A204.1 (cell line): ENCODE measurements around the gene CSRP1.
"Not testable (repeated sequence)": the region's sequence is repeated elsewhere in the genome, so short reads cannot be mapped to it uniquely, and the experiment has no call there.

ENCODE experiments used
- FAIRE-seq: peaks from 2 replicates; lab custom pipeline; 2012; peaks lifted over from hg19 to GRCh38; lab: Jason Lieb, UNC

The CSRP1 gene

GRCh38 chr1:201537891-201538611 is 31.1 kb upstream of the CSRP1 start:
- FAIRE-seq: no peak

- no peak for FAIRE-seq
These were observed 30.5 kb upstream of the CSRP1 start for GRCh38 chr1:201537467-201537866.

- no peak for FAIRE-seq
These were observed 30.1 kb upstream of the CSRP1 start for GRCh38 chr1:201537028-201537427.

GRCh38 chr1:201536558-201536957 is 29.6 kb upstream of the CSRP1 start:
- peak; percentile 34 for FAIRE-seq

- no peak for FAIRE-seq
These were observed 29.0 kb upstream of the CSRP1 start for GRCh38 chr1:201535919-201536245.

GRCh38 chr1:201535046-201535918 is 28.4 kb upstream of the CSRP1 start:
- no peak for FAIRE-seq

GRCh38 chr1:201533836-201534235 is 26.9 kb upstream of the CSRP1 start:
- no peak for FAIRE-seq

- FAIRE-seq: no peak
These were observed 24.9 kb upstream of the CSRP1 start for GRCh38 chr1:201531551-201532425.

- FAIRE-seq: no peak
These were observed 24.0 kb upstream of the CSRP1 start for GRCh38 chr1:201530741-201531531.

- FAIRE-seq: no peak
These were observed 21.8 kb upstream of the CSRP1 start for GRCh38 chr1:201528631-201529252.

GRCh38 chr1:201527879-201528278 is 21.0 kb upstream of the CSRP1 start:
- FAIRE-seq: no peak

- FAIRE-seq: peak; percentile 14
These were observed 18.4 kb upstream of the CSRP1 start for GRCh38 chr1:201525193-201525778.

- FAIRE-seq: not testable (repeated sequence)
These were observed 13.2 kb upstream of the CSRP1 start for GRCh38 chr1:201520046-201520575.

GRCh38 chr1:201518071-201518470 is 11.1 kb upstream of the CSRP1 start:
- no peak for FAIRE-seq

- FAIRE-seq: no peak
These were observed 10.7 kb upstream of the CSRP1 start for GRCh38 chr1:201517631-201518030.

- FAIRE-seq: no peak
These were observed 9.7 kb upstream of the CSRP1 start for GRCh38 chr1:201516511-201517127.

- no peak for FAIRE-seq
These were observed 9.0 kb upstream of the CSRP1 start for GRCh38 chr1:201515895-201516294.

GRCh38 chr1:201515062-201515750 is 8.3 kb upstream of the CSRP1 start:
- no peak for FAIRE-seq

GRCh38 chr1:201514466-201514865 is 7.5 kb upstream of the CSRP1 start:
- no peak for FAIRE-seq
